T1000 (cell line): Measurements from ENCODE around the gene CCDC24.

Source experiments
- DNase-seq: peaks from one replicate; lab custom pipeline; 2025; ENCODE audit warnings: mixed read lengths; lab: John Stamatoyannopoulos, UW

Gene CCDC24

GRCh38 chr1:43981135-43981491, 10.3 kb upstream of the CCDC24 start:
- DNase-seq, result no peak

- no peak for DNase-seq
These were observed 9.8 kb upstream of the CCDC24 start for GRCh38 chr1:43981636-43982035.

- no peak for DNase-seq
These were observed 9.2 kb upstream of the CCDC24 start for GRCh38 chr1:43982241-43982640.

- no peak for DNase-seq
These were observed 8.6 kb upstream of the CCDC24 start for GRCh38 chr1:43982808-43983207.

GRCh38 chr1:43983253-43983899, 8.0 kb upstream of the CCDC24 start:
- DNase-seq, result no peak

- no peak for DNase-seq
These were observed 6.5 kb upstream of the CCDC24 start for GRCh38 chr1:43984855-43985254.

- DNase-seq, result no peak
These were observed 5.3 kb upstream of the CCDC24 start for GRCh38 chr1:43985984-43986595.

GRCh38 chr1:43986712-43987111, 4.7 kb upstream of the CCDC24 start:
- DNase-seq, result no peak

GRCh38 chr1:43987159-43987902, 4.1 kb upstream of the CCDC24 start:
- DNase-seq, result no peak

- no peak for DNase-seq
These were observed 864 bp upstream of the CCDC24 start for GRCh38 chr1:43990271-43991199.

GRCh38 chr1:43991200-43991475, 261 bp upstream of the CCDC24 start:
- no peak for DNase-seq

GRCh38 chr1:43992232-43992995, 1.0 kb downstream of the CCDC24 start:
- DNase-seq, result no peak

- no peak for DNase-seq
These were observed 2.0 kb downstream of the CCDC24 start for GRCh38 chr1:43993206-43993914.

GRCh38 chr1:43994071-43994470, 2.7 kb downstream of the CCDC24 start:
- no peak for DNase-seq

GRCh38 chr1:43994794-43995790, 3.7 kb downstream of the CCDC24 start:
- no peak for DNase-seq

- DNase-seq, result no peak
These were observed 4.8 kb downstream of the CCDC24 start for GRCh38 chr1:43995984-43996732.

GRCh38 chr1:43996733-43997115, 5.3 kb downstream of the CCDC24 start:
- no peak for DNase-seq

GRCh38 chr1:43997295-43997999, 6.0 kb downstream of the CCDC24 start:
- no peak for DNase-seq

- no peak for DNase-seq
These were observed 6.6 kb downstream of the CCDC24 start for GRCh38 chr1:43998000-43998378.
